ENCODE measurements around the gene KIAA0319L.

The KIAA0319L gene

GRCh38 chr1:35519432-35519831 is 37.8 kb downstream of the KIAA0319L start:
- H3K4me3 ChIP-seq (ENCODE audit: low read length) = no peak overlapping the region
- no peak for TF ChIP-seq ZNF274 (IDR thresholded peaks at IDR 0.05; ENCODE audit: low read depth, low read length)

DNA sequence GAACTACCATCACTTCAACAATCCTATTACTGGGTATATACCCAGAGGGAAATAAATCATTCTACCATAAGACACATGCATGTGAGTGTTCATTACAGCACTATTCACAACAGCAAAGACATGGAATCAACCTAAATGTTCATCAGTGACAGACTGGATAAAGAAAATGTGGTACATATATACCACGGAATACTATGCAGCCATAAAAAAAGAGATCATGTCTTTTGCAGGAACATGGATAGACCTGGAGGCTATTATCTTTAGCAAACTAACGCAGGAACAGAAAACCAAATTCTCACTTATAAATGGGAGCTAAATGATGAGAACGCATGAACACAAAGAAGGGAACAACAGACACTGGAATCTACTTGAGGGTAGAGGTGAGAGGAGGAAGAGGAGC is 39.0 kb downstream of the KIAA0319L start:
- TF ChIP-seq ZNF274 (IDR thresholded peaks at IDR 0.05; ENCODE audit: low read depth, low read length) = no peak

GRCh38 chr1:35511305-35511704 is 45.9 kb downstream of the KIAA0319L start:
- H3K4me3 ChIP-seq (ENCODE audit: low read length) = no peak overlapping the region
- TF ChIP-seq ZNF274 (IDR thresholded peaks at IDR 0.05; ENCODE audit: low read depth, low read length) = no peak

More for the DNA sequence above, 39.0 kb downstream of the KIAA0319L start:
- H3K4me3 ChIP-seq (ENCODE audit: low read length) = no peak overlapping the region

DNA sequence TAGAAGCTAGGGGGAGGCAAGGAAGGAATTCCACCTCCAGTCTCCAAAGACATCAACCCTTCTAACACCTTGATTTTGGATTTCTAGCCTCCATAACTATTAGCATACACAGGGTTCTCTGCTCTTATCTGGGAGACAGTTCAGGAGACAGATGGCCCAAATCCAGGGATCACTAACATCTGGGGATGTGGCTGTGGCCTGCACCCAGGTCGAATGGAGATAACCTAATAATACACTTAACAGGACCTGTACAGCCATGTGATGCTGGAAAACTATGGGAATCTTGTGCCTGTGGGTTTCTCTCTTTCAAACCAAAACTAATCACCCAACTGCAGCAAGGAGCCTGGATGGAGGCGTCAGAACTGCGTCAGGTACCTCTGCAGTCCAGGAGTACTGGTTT is 47.6 kb downstream of the KIAA0319L start:
- no peak overlapping the region for H3K4me3 ChIP-seq (ENCODE audit: low read length)
- no peak for TF ChIP-seq ZNF274 (IDR thresholded peaks at IDR 0.05; ENCODE audit: low read depth, low read length)

- no peak overlapping the region; the same call in 1 of the 2 replicates for H3K4me3 ChIP-seq (ENCODE audit: low read length)
- TF ChIP-seq ZNF274 (IDR thresholded peaks at IDR 0.05; ENCODE audit: low read depth, low read length) = no peak
Observed at GRCh38 chr1:35507947-35508346, 49.3 kb downstream of the KIAA0319L start.

GRCh38 chr1:35506960-35507912 is 50.0 kb downstream of the KIAA0319L start:
- no peak for TF ChIP-seq ZNF274 (IDR thresholded peaks at IDR 0.05; ENCODE audit: low read depth, low read length)
- peak overlapping the region; percentile 71; the same call in 1 of the 2 replicates for H3K4me3 ChIP-seq (ENCODE audit: low read length)

GRCh38 chr1:35505911-35506798 is 51.0 kb downstream of the KIAA0319L start:
- peak overlapping the region; percentile 38; the same call in 1 of the 2 replicates for H3K4me3 ChIP-seq (ENCODE audit: low read length)
- TF ChIP-seq ZNF274 (IDR thresholded peaks at IDR 0.05; ENCODE audit: low read depth, low read length) = no peak

- TF ChIP-seq ZNF274 (IDR thresholded peaks at IDR 0.05; ENCODE audit: low read depth, low read length) = no peak
- H3K4me3 ChIP-seq (ENCODE audit: low read length) = no peak overlapping the region
Observed at GRCh38 chr1:35502242-35502641, 55.0 kb downstream of the KIAA0319L start.

- no peak overlapping the region for H3K4me3 ChIP-seq (ENCODE audit: low read length)
- no peak for TF ChIP-seq ZNF274 (IDR thresholded peaks at IDR 0.05; ENCODE audit: low read depth, low read length)
Observed at GRCh38 chr1:35500439-35500838, 56.8 kb downstream of the KIAA0319L start.

DNA sequence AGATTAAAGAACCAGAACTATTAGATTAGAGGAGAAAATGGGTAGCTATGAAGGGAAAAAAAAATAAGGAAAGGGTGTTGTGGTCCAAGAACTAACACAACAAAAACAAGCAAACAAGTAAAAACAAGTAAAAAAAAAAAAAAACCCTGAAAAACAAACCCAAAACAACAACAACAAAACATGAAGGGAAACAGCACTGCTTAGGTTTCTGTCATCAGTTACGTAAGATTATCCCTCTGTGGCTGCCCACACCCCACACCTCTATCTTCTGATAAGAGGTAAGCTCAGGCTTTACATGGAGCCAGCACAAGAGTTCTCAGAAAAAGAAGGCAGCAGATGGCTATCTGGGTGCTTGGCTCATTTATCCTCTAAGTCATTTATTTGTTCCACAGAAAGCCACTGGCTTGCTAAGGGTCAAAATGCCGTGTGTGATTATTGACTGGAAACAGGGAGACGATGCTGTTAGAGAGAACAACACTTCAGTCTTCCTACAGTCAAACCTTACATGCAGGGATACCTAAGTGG is 57.5 kb downstream of the KIAA0319L start:
- H3K4me3 ChIP-seq (ENCODE audit: low read length) = no peak overlapping the region
- no peak for TF ChIP-seq ZNF274 (IDR thresholded peaks at IDR 0.05; ENCODE audit: low read depth, low read length)

- no peak overlapping the region for H3K4me3 ChIP-seq (ENCODE audit: low read length)
Observed at GRCh38 chr1:35499231-35499630, 58.0 kb downstream of the KIAA0319L start.

GRCh38 chr1:35497571-35497970 is 59.6 kb downstream of the KIAA0319L start:
- no peak for TF ChIP-seq ZNF274 (IDR thresholded peaks at IDR 0.05; ENCODE audit: low read depth, low read length)
- H3K4me3 ChIP-seq (ENCODE audit: low read length) = no peak overlapping the region

More at GRCh38 chr1:35499231-35499630, 58.0 kb downstream of the KIAA0319L start:
- no peak for TF ChIP-seq ZNF274 (IDR thresholded peaks at IDR 0.05; ENCODE audit: low read depth, low read length)

DNA sequence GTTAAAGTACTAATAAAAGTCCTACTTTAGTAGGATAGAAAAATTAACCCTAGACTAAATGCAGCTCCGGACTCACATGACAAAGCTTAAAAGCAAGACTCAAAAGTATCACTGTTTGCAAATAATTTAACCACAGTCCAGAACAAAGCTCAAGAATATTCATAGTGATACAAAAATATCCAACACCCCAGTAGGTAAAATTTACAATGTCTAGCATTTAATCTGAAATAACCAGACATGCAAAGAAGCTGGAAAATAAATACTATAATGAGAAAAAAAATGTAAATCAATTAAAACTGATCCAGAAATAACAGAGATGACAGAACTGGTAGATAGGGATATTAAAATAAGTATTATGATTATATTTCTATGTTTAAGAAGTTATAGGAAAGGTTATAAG is 67.0 kb downstream of the KIAA0319L start:
- H3K4me3 ChIP-seq (ENCODE audit: low read length) = no peak overlapping the region
- TF ChIP-seq ZNF274 (IDR thresholded peaks at IDR 0.05; ENCODE audit: low read depth, low read length) = no peak

DNA sequence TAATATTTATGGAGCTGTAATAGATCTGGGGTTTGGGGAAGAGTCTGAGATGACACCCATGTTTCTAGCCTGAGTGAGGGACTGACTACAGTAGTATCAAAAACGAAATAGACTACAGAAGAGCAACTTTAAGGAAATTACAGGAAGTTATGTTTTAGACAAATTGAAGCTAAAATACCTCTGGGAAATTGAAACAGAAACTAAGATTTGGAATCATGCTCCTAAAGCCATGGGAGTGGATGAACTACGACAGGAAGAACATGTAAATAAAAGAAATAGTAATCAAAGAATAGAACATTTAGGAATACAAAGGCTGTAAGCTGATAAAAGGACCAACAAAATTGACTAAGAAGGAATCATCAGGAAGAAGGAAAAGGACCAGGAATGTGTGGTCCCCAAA is 68.9 kb downstream of the KIAA0319L start:
- no peak for TF ChIP-seq ZNF274 (IDR thresholded peaks at IDR 0.05; ENCODE audit: low read depth, low read length)
- no peak overlapping the region for H3K4me3 ChIP-seq (ENCODE audit: low read length)

All from GM08714 (cell line).